K562 (cell line): ENCODE data around the gene ASCL3.

Source experiments
- EGR1 ChIP-seq: fragments of 450-650 bp; conservative IDR thresholded peaks from 2 replicates; pipeline ENCODE4 v1.6.1; 2017; ENCODE audit warnings: mild to moderate bottlenecking
- EZH2 ChIP-seq: IDR thresholded peaks from 2 replicates; pipeline ENCODE4 v1.6.1; 2012; ENCODE audit warnings: low read depth, mild to moderate bottlenecking, inconsistent platforms, low read length, borderline replicate concordance
- FOXA1 ChIP-seq: fragments of 450-650 bp; IDR thresholded peaks from 2 replicates; pipeline ENCODE4 v1.6.1; 2016; ENCODE audit warnings: mild to moderate bottlenecking, borderline replicate concordance
- HDGF ChIP-seq: fragments of 450-650 bp; IDR thresholded peaks from 2 replicates; pipeline ENCODE4 v1.6.1; 2016
- KLF16 ChIP-seq: IDR thresholded peaks from 2 replicates; pipeline ENCODE4 v1.6.1; 2016; ENCODE audit warnings: antibody characterized with exemption
- NR3C1 ChIP-seq: sonication (generic); formaldehyde crosslinking; IDR thresholded peaks from 2 replicates; pipeline ENCODE4 v1.8.1; 2022; ENCODE audit warnings: missing genetic modification reagents
- POLR2A ChIP-seq: fragments of 450-650 bp; conservative IDR thresholded peaks from 2 replicates; pipeline ENCODE4 v1.6.1; 2016
- RBFOX2 ChIP-seq: fragments of 200-400 bp; formaldehyde crosslinking; IDR thresholded peaks from 2 replicates; pipeline ENCODE4 v1.6.1; 2017; ENCODE audit warnings: low read depth, mild to moderate bottlenecking, low read length, moderate library complexity
- U2AF2 ChIP-seq: fragments of 200-400 bp; formaldehyde crosslinking; optimal IDR thresholded peaks from 2 replicates; pipeline ENCODE3; 2017; ENCODE audit warnings: low read depth, mild to moderate bottlenecking, low read length
- ZNF133 ChIP-seq: fragments of 250-450 bp; sonication (Bioruptor Pico); IDR thresholded peaks from 2 replicates; pipeline ENCODE4 v1.4.0; 2020; ENCODE audit warnings: mild to moderate bottlenecking
- ZNF140 ChIP-seq: fragments of 250-450 bp; sonication (Bioruptor Pico); IDR thresholded peaks from 2 replicates; pipeline ENCODE4 v1.8.0; 2021; ENCODE audit warnings: moderate library complexity, mild to moderate bottlenecking, inconsistent platforms
- ZNF143 ChIP-seq: sonication (generic); formaldehyde crosslinking; IDR thresholded peaks from 2 replicates; pipeline ENCODE4 v1.9.0; 2022; ENCODE audit warnings: mild to moderate bottlenecking, missing genetic modification reagents
- ZNF253 ChIP-seq: fragments of 250-450 bp; sonication (Bioruptor Pico); conservative IDR thresholded peaks from 2 replicates; pipeline ENCODE4 v1.6.1; 2021; ENCODE audit warnings: mild to moderate bottlenecking

DNA sequence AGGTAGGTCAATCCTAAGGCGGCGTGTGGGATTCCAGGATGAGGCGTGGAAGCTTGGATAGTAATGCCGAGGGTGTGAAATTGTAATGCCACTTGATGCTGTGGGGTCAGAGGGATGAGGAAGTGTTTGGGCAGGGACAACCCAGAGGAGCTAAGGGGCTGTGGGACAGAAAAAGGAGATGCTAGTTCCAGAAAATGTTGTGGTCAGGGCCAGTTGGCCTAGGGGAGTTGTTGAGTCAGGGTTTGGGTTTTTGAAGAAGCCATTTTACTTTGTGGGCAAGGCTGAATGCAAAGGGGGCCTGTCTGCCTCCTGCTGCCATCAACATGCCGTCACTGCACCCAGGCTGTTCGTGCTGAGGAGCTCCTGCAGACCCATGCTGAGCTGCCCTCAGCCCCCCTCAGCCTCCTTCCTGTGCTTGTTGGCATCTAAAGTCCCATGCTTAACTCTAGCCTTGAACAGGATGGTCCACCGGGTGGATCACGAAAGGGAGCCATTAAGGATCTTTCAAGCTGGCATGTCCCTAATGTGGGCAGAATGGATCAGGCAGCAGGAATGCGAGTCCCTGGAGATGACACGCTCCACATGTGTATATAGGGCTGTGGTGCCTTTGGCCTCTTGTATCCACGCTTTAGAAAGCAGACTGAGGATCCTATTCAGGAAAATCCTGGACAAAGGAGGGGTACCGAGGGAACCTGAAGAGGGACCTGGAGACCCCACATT lies 12.2 kb downstream of the ASCL3 start:
- TF ChIP-seq POLR2A (no peak), ZNF253 (CRISPR knock-in tag) (no peak), EZH2 (no peak), RBFOX2 (no peak), FOXA1 (no peak), ZNF143 (CRISPR knock-in tag) (no peak), ZNF140 (no peak), NR3C1 (CRISPR knock-in tag) (no peak), U2AF2 (no peak), EGR1 (no peak), HDGF (no peak), ZNF133 (CRISPR knock-in tag) (no peak), KLF16 (no peak)
